Spleen (tissue), 11 donors: ENCODE measurements around the gene FBXL13. TPM values are rescaled to one million over a fixed set of nuclear protein-coding genes. Genes with fewer than 3 reads are reported as not detected.
"Not testable (repeated sequence)": the region's sequence is repeated elsewhere in the genome, so short reads cannot be mapped to it uniquely, and the experiment has no call there.

ENCODE experiments used
- DNase-seq: peaks from one replicate; pipeline ENCODE4 v3.0.0-alpha.2; 2020
- H3K27ac ChIP-seq, 8 donors: fragments of 200-600 bp; sonication (generic) in 7 of 8; 1 replicate in 4 of 8; 2 replicates in 4 of 8; pipeline versions ENCODE4 v1.5.0 to v1.8.0; 2016 to 2021; ENCODE audit warnings: inconsistent platforms in 4 of 8, mild to moderate bottlenecking in 4 of 8, moderate library complexity in 1 of 8
- H3K27me3 ChIP-seq, 7 donors: fragments of 200-600 bp; sonication (generic) in 6 of 7; replicated peaks in 1 of 7; 1 replicate in 4 of 7; 2 replicates in 3 of 7; pipeline versions ENCODE4 v1.5.0 to v1.8.0; 2016 to 2021; ENCODE audit warnings: inconsistent platforms in 3 of 7, mild to moderate bottlenecking in 1 of 7
- H3K36me3 ChIP-seq, 6 donors: fragments of 200-600 bp; sonication (generic) in 5 of 6; 1 replicate in 4 of 6; 2 replicates in 2 of 6; pipeline versions ENCODE4 v1.5.0 to v1.8.0; 2016 to 2021; ENCODE audit warnings: inconsistent platforms in 2 of 6
- H3K4me1 ChIP-seq, 6 donors: fragments of 200-600 bp; sonication (generic) in 5 of 6; 1 replicate in 3 of 6; 2 replicates in 3 of 6; pipeline versions ENCODE4 v1.5.0 to v1.8.0; 2016 to 2021; ENCODE audit warnings: inconsistent platforms in 3 of 6
- H3K4me3 ChIP-seq, 8 donors: fragments of 200-600 bp; sonication (generic) in 7 of 8; 1 replicate in 4 of 8; 2 replicates in 4 of 8; pipeline versions ENCODE4 v1.5.0 to v1.8.0; 2016 to 2021; ENCODE audit warnings: inconsistent platforms in 4 of 8, mild to moderate bottlenecking in 4 of 8, moderate library complexity in 2 of 8
- H3K9me3 ChIP-seq, 8 donors: fragments of 200-600 bp; sonication (generic) in 7 of 8; 1 replicate in 4 of 8; 2 replicates in 4 of 8; pipeline versions ENCODE4 v1.5.0 to v1.8.0; 2016 to 2021; ENCODE audit warnings: inconsistent platforms in 4 of 8
- CTCF ChIP-seq, 11 experiments: fragments of 200-600 bp in 7 of 11; fragments of 450-650 bp in 4 of 11; sonication (generic) in 4 of 11; IDR thresholded peaks in 8 of 11; conservative IDR thresholded peaks in 3 of 11; 1 replicate in 7 of 11; 2 replicates in 4 of 11; pipeline versions ENCODE4 v1.4.0 to v1.8.0; 2016 to 2021; ENCODE audit warnings: antibody characterized with exemption in 11 of 11, inconsistent platforms in 4 of 11, mild to moderate bottlenecking in 1 of 11
- POLR2A ChIP-seq, 3 donors: fragments of 450-650 bp; IDR thresholded peaks; one replicate each; pipeline ENCODE4 v1.5.1; 2017; ENCODE audit warnings: antibody characterized with exemption in 3 of 3, mild to moderate bottlenecking in 1 of 3
- POLR2AphosphoS5 ChIP-seq, 3 donors: sonication (generic); formaldehyde crosslinking; IDR thresholded peaks; one replicate each; pipeline ENCODE4 v1.5.1; 2017; ENCODE audit warnings: antibody characterized with exemption in 3 of 3
- WGBS, 5 donors: extraction: QIAGEN DNeasy Blood & Tissue Kit in 3 of 5; methylation state at CpG; one replicate each; pipeline versions ENCODE4 v1.1.5 to v1.1.7; 2013 to 2018; 5-methylcytosine and 5-hydroxymethylcytosine counted together
- intact Hi-C: fragments of 100-400 bp; cut with DNase I; formaldehyde crosslinking; loops from one replicate; pipeline ENCODE4 v1.15.0; 2023; ENCODE audit warnings: low total_unique reads
- polyA plus RNA-seq, 3 donors: library from polyadenylated mRNA; stranded (reverse); fragments of 200-250 nt; gene quantifications; one replicate each; pipeline ENCODE4 v1.2.1, GENCODE V29; 2013
- total RNA-seq, 7 donors: library from RNA; depleted of rRNA in 3 of 7; stranded (reverse); fragments of >200 nt in 3 of 7; fragmentation: NEBNext Ultra II Directional in 4 of 7; extraction: Animal tissue kit (Norgen Biotek cat#: 25700) in 4 of 7; gene quantifications; one replicate each; pipeline versions ENCODE4 v1.1.0 to v1.2.1, GENCODE V29; 2016 to 2021
- donor health status: healthy with polysubstance abuse.
- donor health status: DM: no; HTN: no; CAD: no; lungs with moderate emphysema.
- donor health status: DM: no; HTN: no; CAD: no.
- donor health status: Bipolar disorder and iron deficiency.
- donor health status: healthy.
- donor health status: DM: no; HTN: no; CAD: no.
- donor health status: DM: yes; HTN: yes; CAD: no.

Gene FBXL13
- total and polyA plus RNA-seq, 10 donors, result 0.09 to 6.6 (median 2.3) TPM

GRCh38 chr7:103048833-103049232 is 25.8 kb downstream of the FBXL13 start:
- Histone ChIP-seq H3K36me3 (no peaks in the 10 kb centered on the region), H3K4me3 (no peak overlapping the region), H3K9me3 (peaks cover 0 to 30% (median 14%) of the 10 kb centered on the region in 8 donors), H3K27ac (no peak overlapping the region), H3K4me1 (no peaks in the 10 kb centered on the region), H3K27me3 (no peaks in the 10 kb centered on the region)
- TF ChIP-seq POLR2A (IDR thresholded peaks at IDR 0.05), result no peak
- TF ChIP-seq CTCF (IDR thresholded peaks at IDR 0.05 in 8 of 11, conservative IDR thresholded peaks at IDR 0.05 in 3 of 11), result no peak
- no peak for TF ChIP-seq POLR2AphosphoS5 (IDR thresholded peaks at IDR 0.05)
- DNase-seq, result no peak
- intact Hi-C loops, result no loop called here
- 78 to 92% (median 85%) methylated on average over 2 of the region's 2 CpGs for WGBS, 5 donors

GRCh38 chr7:103041815-103042214 is 32.8 kb downstream of the FBXL13 start:
- intact Hi-C loops, H3K4me3 ChIP-seq, H3K27ac ChIP-seq, DNase-seq, H3K27me3 ChIP-seq, H3K4me1 ChIP-seq, H3K36me3 ChIP-seq: not testable (repeated sequence)
- WGBS, 5 donors, result 38 to 67% (median 52%) methylated on average over 1 of the region's 1 CpG
- peaks cover 0 to 19% (median 17%) of the 10 kb centered on the region in 8 donors for H3K9me3 ChIP-seq

- 79 to 93% (median 87%) methylated on average over 20 of the region's 20 CpGs for WGBS, 5 donors
- DNase-seq, H3K4me1 ChIP-seq, H3K4me3 ChIP-seq, intact Hi-C loops, H3K27ac ChIP-seq, H3K27me3 ChIP-seq, H3K9me3 ChIP-seq, H3K36me3 ChIP-seq: not testable (repeated sequence)
Measured at GRCh38 chr7:103037823-103038739, 36.5 kb downstream of the FBXL13 start.

- WGBS, 5 donors, result 93 to 98% (median 97%) methylated on average over 1 of the region's 1 CpG
- no peaks in the 10 kb centered on the region for H3K27me3 ChIP-seq
- TF ChIP-seq CTCF (IDR thresholded peaks at IDR 0.05 in 8 of 11, conservative IDR thresholded peaks at IDR 0.05 in 3 of 11) (no peak), POLR2AphosphoS5 (IDR thresholded peaks at IDR 0.05) (no peak), POLR2A (IDR thresholded peaks at IDR 0.05) (no peak)
- H3K4me1 ChIP-seq, result no peaks in the 10 kb centered on the region
- intact Hi-C loops, result no loop called here
- H3K9me3 ChIP-seq, result peaks cover 0 to 3% (median 1%) of the 10 kb centered on the region in 8 donors
- no peak for DNase-seq
- no peaks in the 10 kb centered on the region for H3K36me3 ChIP-seq
- no peak overlapping the region for H3K27ac ChIP-seq
- no peak overlapping the region for H3K4me3 ChIP-seq
Measured at GRCh38 chr7:103037476-103037822, 37.1 kb downstream of the FBXL13 start.

GRCh38 chr7:103034318-103034717 is 40.3 kb downstream of the FBXL13 start:
- H3K9me3 ChIP-seq, DNase-seq, H3K27ac ChIP-seq, H3K4me3 ChIP-seq, intact Hi-C loops, H3K36me3 ChIP-seq, H3K27me3 ChIP-seq, H3K4me1 ChIP-seq: not testable (repeated sequence)
- WGBS, 5 donors, result 86 to 100% (median 91%) methylated on average over 2 to 20 of the region's 20 CpGs
